ENCODE results near the gene ZNF607. TPM values are rescaled to one million over a fixed set of nuclear protein-coding genes. Genes with fewer than 3 reads are reported as not detected.

The ZNF607 gene
- total RNA-seq, 6 donors from 2014 or later = 2.3 to 10.8 (median 4.8) TPM

DNA sequence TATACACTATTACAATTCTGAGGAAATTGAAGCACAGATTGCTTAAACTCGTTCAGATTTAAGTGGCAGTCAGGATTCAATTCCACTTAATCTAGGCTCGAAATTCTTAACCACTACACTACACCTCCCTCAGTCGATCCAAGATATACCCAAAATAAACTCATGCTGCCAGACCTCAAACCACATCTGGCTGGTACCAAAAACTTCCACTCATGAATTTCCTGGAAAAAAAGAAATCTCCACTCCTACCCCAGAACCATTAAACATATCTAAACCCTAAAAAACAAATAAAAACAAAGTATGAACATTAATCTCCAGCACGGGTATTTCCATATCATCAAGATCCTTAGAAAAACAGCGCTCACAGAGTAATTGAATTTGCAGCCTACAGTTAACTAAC, 65.4 kb downstream of the ZNF607 start:
- ATAC-seq (ENCODE audit: low FRiP score in 2 of 2) (no peak), DNase-seq (no peak)
- no peak for TF ChIP-seq EP300 (IDR thresholded peaks at IDR 0.05)
- TF ChIP-seq POLR2A (IDR thresholded peaks at IDR 0.05) = no peak
- no peak for TF ChIP-seq CTCF (IDR thresholded peaks at IDR 0.05)
- TF ChIP-seq POLR2AphosphoS5 (IDR thresholded peaks at IDR 0.05) = no peak
- peak overlapping the region in 3 of 4 donors; percentile 81 to 90 (median 89) for H3K27ac ChIP-seq
- no peaks in the 10 kb centered on the region for H3K27me3 ChIP-seq
- no peaks in the 10 kb centered on the region for H3K36me3 ChIP-seq
- peaks cover 7 to 25% (median 17%) of the 10 kb centered on the region in 4 donors for H3K4me1 ChIP-seq
- H3K4me3 ChIP-seq = peak overlapping the region; percentile 60 to 87 (median 78)
- H3K9me3 ChIP-seq = peaks cover 0 to 15% (median 10%) of the 10 kb centered on the region in 4 donors
- WGBS, 2 donors = 4 to 8% methylated on average over 5 of the region's 5 CpGs

Small RNA genes within 50 kb of the gene (small RNA-seq; reads per million reads assigned to genes)
- gene SELENOKP1 = 0 reads per million in 4 donors

Other genes with a start within 250 kb of the ZNF607 start
- gene ZNF793, start 212.8 kb downstream of the ZNF607 start, total RNA-seq = 1 to 10 TPM; 1.4 to 7.3 (median 3.0) TPM
- gene ZNF571, start 125.0 kb downstream of the ZNF607 start, total RNA-seq = 10 to 100 TPM in 1 of 6 donors, 1 to 10 TPM in 4, under 1 TPM in 1; 0.89 to 14.6 (median 3.3) TPM
- gene ZNF540, start 124.9 kb downstream of the ZNF607 start, total RNA-seq = 1 to 10 TPM; 1.7 to 5.3 (median 4.0) TPM
- gene ZFP30, start 64.3 kb downstream of the ZNF607 start, total RNA-seq = 10 to 100 TPM in 4 of 6 donors, 1 to 10 TPM in 2; 2.8 to 34.6 (median 12.3) TPM
- gene ZNF573, start 59.8 kb upstream of the ZNF607 start, total RNA-seq = 10 to 100 TPM in 2 of 6 donors, 1 to 10 TPM in 4; 5.2 to 17.8 (median 8.5) TPM
- gene WDR87, start 186.8 kb upstream of the ZNF607 start, total RNA-seq = not detected
- gene SIPA1L3, start 187.4 kb upstream of the ZNF607 start, total RNA-seq = 10 to 100 TPM; 57.3 to 91.6 (median 69.4) TPM

Measured in upper lobe of left lung (tissue), 6 donors.